Esophagus muscularis mucosa (tissue), 3 donors: ENCODE data around the gene SGF29.

Source experiments
- POLR2A ChIP-seq: fragments of 450-650 bp; IDR thresholded peaks from one replicate; pipeline ENCODE4 v1.6.1; 2017; ENCODE audit warnings: antibody characterized with exemption, moderate library complexity, mild to moderate bottlenecking, low read depth
- POLR2AphosphoS5 ChIP-seq, 2 donors: sonication (generic); formaldehyde crosslinking; IDR thresholded peaks; one replicate each; pipeline ENCODE4 v1.6.1; 2017; ENCODE audit warnings: antibody characterized with exemption in 2 of 2
- TF ChIP-seq, protein P1 (sequence below), 3 experiments: fragments of 200-600 bp in 2 of 3; fragments of 450-650 bp in 1 of 3; sonication (generic) in 2 of 3; IDR thresholded peaks; one replicate each; pipeline ENCODE4 v1.5.1; 2017 to 2019; ENCODE audit warnings: antibody characterized with exemption in 3 of 3, mild to moderate bottlenecking in 2 of 3, moderate library complexity in 1 of 3

DNA sequence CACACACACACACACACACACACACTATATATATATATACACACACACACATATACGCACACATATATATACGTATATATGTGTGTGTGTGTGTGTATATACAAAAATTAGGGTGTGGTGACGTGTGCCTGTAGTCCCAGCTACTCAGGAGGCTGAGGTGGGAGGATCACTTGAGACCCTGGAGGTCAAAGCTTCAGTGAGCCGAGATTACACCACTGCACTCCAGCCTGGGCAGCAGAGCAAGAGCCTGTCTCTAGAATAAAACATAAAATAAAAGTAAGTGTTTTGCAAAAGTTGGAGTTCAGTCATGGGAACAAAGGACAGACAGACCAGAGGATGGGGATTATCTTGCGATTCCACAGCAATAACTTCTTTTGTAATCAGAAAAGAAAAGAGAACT is 25.7 kb upstream of the SGF29 start:
- TF ChIP-seq, protein P1, sequence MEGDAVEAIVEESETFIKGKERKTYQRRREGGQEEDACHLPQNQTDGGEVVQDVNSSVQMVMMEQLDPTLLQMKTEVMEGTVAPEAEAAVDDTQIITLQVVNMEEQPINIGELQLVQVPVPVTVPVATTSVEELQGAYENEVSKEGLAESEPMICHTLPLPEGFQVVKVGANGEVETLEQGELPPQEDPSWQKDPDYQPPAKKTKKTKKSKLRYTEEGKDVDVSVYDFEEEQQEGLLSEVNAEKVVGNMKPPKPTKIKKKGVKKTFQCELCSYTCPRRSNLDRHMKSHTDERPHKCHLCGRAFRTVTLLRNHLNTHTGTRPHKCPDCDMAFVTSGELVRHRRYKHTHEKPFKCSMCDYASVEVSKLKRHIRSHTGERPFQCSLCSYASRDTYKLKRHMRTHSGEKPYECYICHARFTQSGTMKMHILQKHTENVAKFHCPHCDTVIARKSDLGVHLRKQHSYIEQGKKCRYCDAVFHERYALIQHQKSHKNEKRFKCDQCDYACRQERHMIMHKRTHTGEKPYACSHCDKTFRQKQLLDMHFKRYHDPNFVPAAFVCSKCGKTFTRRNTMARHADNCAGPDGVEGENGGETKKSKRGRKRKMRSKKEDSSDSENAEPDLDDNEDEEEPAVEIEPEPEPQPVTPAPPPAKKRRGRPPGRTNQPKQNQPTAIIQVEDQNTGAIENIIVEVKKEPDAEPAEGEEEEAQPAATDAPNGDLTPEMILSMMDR (IDR thresholded peaks at IDR 0.05): no peak
- TF ChIP-seq POLR2AphosphoS5 (IDR thresholded peaks at IDR 0.05) (no peak), POLR2A (no peak)
